ENCODE results near the gene GSG1L2.

Gene GSG1L2

DNA sequence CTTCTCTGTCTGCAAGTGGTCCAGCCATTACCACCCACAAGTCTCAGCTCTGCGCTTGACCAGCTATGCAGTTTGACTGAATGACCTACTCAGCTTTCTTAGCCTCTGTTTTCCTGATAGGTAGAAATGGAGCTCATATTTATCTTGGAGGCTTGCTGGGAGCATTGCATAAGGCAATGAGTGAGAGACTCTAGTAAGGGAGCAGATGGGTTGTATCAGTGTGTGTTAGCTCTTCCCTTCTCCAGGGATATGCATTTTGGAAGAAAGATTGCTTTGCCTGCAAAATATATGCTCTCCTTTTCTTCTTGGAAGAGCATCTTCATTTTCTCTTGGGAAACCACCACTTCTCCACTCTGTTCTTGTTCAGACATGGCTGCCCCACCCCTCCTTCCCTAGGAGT lies 56.6 kb downstream of the GSG1L2 start:
- Mint-ChIP-seq H3K36me3 (ENCODE audit: low read depth) (no peaks in the 10 kb centered on the region), H3K9me3 (no peaks in the 10 kb centered on the region), H3K4me3 (no peak overlapping the region), H3K27ac (no peak overlapping the region), H3K27me3 (peaks cover 10% of the 10 kb centered on the region), H3K4me1 (ENCODE audit: low read depth) (no peaks in the 10 kb centered on the region)
- intact Hi-C loops (cut with micrococcal nuclease), result no loop called here

DNA sequence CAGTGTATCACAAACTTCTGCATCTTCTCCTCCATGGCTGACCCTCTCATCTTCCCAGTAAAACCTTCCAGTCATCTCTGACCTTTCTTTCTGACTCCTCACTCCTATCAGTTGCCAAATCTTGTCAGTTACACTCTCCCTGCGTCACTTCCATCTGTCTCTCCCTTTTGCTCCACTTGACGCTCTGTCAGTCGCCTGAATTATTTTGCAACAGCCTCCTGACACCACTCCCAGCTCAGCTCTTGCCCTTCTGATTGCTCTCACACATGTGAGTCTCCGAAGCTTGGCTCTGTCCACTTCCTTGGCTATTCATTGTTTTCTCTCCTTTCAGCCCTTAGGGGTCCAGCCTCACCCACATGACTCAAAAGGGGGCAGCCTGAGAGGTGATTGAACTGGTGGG lies 58.2 kb downstream of the GSG1L2 start:
- Mint-ChIP-seq H3K4me1 (ENCODE audit: low read depth) (no peaks in the 10 kb centered on the region), H3K27me3 (peaks cover 6% of the 10 kb centered on the region), H3K4me3 (no peak overlapping the region), H3K9me3 (no peaks in the 10 kb centered on the region), H3K36me3 (ENCODE audit: low read depth) (no peaks in the 10 kb centered on the region), H3K27ac (no peak overlapping the region)
- intact Hi-C loops (cut with micrococcal nuclease), result no loop called here

DNA sequence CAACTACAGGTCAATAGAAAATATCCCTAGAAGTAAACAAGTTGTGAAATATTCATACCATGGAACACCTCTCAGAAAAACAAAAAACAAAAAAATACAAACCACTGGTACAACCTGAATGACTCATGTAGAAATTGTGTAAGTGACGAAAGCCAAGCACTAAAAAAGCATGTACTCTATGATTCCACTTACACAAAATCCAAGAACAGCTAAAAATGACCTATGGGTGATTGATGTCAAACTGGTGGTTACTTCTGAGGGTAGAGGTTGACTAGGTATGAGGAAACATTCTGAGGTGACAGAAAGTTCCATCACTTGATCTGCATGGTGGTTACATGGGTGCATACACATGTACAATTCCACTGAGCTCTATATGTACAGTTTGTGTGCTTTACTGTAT lies 61.6 kb downstream of the GSG1L2 start:
- Mint-ChIP-seq H3K9me3 (no peaks in the 10 kb centered on the region), H3K4me3 (no peak overlapping the region), H3K4me1 (ENCODE audit: low read depth) (no peaks in the 10 kb centered on the region), H3K36me3 (ENCODE audit: low read depth) (no peaks in the 10 kb centered on the region), H3K27me3 (peaks cover 6% of the 10 kb centered on the region), H3K27ac (no peak overlapping the region)
- intact Hi-C loops (cut with micrococcal nuclease), result no loop called here

DNA sequence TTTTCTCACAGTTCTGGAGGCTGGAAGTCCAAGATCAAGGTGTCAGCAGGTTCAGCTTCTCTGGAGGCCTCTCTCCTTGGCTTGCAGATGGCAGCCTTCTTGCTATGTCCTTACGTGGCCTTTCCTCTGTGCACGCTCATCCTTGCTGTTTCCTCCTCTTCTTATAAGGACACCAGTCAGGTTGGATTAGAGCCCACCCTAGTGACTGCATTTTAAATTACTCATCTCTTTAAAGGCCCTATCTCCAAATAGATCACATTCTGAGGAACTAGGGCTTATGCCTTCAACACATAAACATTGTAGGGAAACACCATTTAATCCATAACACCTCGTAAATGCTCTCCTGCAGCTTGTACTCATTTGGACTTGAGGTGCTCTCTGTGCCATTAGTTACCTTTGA lies 66.8 kb downstream of the GSG1L2 start:
- Mint-ChIP-seq H3K36me3 (ENCODE audit: low read depth) (no peaks in the 10 kb centered on the region), H3K27me3 (peaks cover 9% of the 10 kb centered on the region), H3K9me3 (no peaks in the 10 kb centered on the region), H3K4me1 (ENCODE audit: low read depth) (no peaks in the 10 kb centered on the region), H3K27ac (no peak overlapping the region), H3K4me3 (no peak overlapping the region)
- intact Hi-C loops (cut with micrococcal nuclease), result no loop called here
